K562 (cell line): ENCODE measurements around the gene GPR139. TPM values are rescaled to one million over a fixed set of nuclear protein-coding genes. Genes with fewer than 3 reads are reported as not detected.

Experiments
- ATAC-seq: fragments of 200-7000 bp; cut with Tn5 transposase; 3 replicates; pipeline ENCODE4 v1.9.1; 2020; ENCODE audit warnings: moderate library complexity
- BruUV-seq: library from RNA; stranded (reverse); fragments of 400-500 nt; replicated peaks from 2 replicates; lab custom pipeline; 2021; lab: Mats Ljungman, UMichigan
- CTCF ChIA-PET: fragments of 300-600 bp; formaldehyde crosslinking; extraction: SDS; loops from one replicate; lab custom pipeline; 2021; ENCODE audit warnings: low intra/inter-chr PET ratio; lab: Yijun Ruan, JAX
- POLR2A ChIA-PET: fragments of 300-600, 350-650 bp; sonication (Branson Sonifier 250); formaldehyde crosslinking; extraction: SDS; loops from one replicate; lab custom pipeline; 2021; ENCODE audit warnings: antibody characterized with exemption, inconsistent platforms; lab: Yijun Ruan, JAX
- DNase-seq, 4 experiments: peaks; one replicate each; pipeline versions ENCODE4 v3.0.0 to v3.0.0-alpha.2; 2011 to 2018; ENCODE audit warnings: low spot score in 3 of 4, mixed read lengths in 3 of 4; ENCODE audit errors: extremely low read depth in 1 of 4
- FAIRE-seq: peaks from 2 replicates; lab custom pipeline; 2011; peaks lifted over from hg19 to GRCh38; lab: Jason Lieb, UNC
- H2AFZ ChIP-seq: 2 replicates; pipeline ENCODE4 v1.6.0; 2011; ENCODE audit warnings: low read depth, low read length, control low read depth, inconsistent platforms
- H3K27ac ChIP-seq: fragments of 200-600 bp; 3 replicates; pipeline ENCODE4 v1.8.0; 2011; ENCODE audit warnings: low read depth, mild to moderate bottlenecking, control low read depth, inconsistent platforms, low read length, moderate library complexity, mixed read lengths; ENCODE audit errors: extremely low read depth
- H3K27me3 ChIP-seq, 2 experiments: fragments of 300-600 bp in 1 of 2; 2 replicates in 1 of 2; 3 replicates in 1 of 2; pipeline versions ENCODE4 v1.6.0 to v1.8.0; 2011; ENCODE audit warnings: inconsistent platforms in 2 of 2, low read length in 2 of 2, mild to moderate bottlenecking in 1 of 2, mixed read lengths in 1 of 2, moderate library complexity in 1 of 2; ENCODE audit not compliant: control insufficient read depth in 2 of 2, insufficient read depth in 2 of 2
- H3K36me3 ChIP-seq: fragments of 300-600 bp; 3 replicates; pipeline ENCODE4 v1.8.0; 2011; ENCODE audit warnings: mild to moderate bottlenecking, low read length, inconsistent platforms; ENCODE audit not compliant: control insufficient read depth, insufficient read depth
- H3K4me1 ChIP-seq, 2 experiments: fragments of 200-600 bp in 1 of 2; replicated peaks in 1 of 2; 2 replicates in 1 of 2; 3 replicates in 1 of 2; pipeline versions ENCODE4 v1.5.1 to v1.8.0; 2011; ENCODE audit warnings: inconsistent platforms in 2 of 2, low read length in 2 of 2, mild to moderate bottlenecking in 1 of 2, mixed read lengths in 1 of 2, moderate library complexity in 1 of 2; ENCODE audit not compliant: control insufficient read depth in 2 of 2, insufficient read depth in 2 of 2
- H3K4me2 ChIP-seq: 2 replicates; pipeline ENCODE4 v1.6.1; 2011; ENCODE audit warnings: low read length, control low read depth, inconsistent platforms, mixed read lengths; ENCODE audit not compliant: insufficient read depth
- H3K4me3 ChIP-seq: fragments of 200-600 bp; sonication (generic), shearing (Covaris generic); 2 replicates; pipeline ENCODE4 v1.5.1; 2016; ENCODE audit warnings: control low read depth, inconsistent platforms
- H3K79me2 ChIP-seq: fragments of 200-600 bp; 3 replicates; pipeline ENCODE4 v1.8.0; 2011; ENCODE audit warnings: low read length, inconsistent platforms; ENCODE audit not compliant: control insufficient read depth, insufficient read depth
- H3K9ac ChIP-seq, 2 experiments: 2 replicates each; pipeline versions ENCODE4 v1.6.0 to v1.6.1; 2011; ENCODE audit warnings: low read depth in 2 of 2, low read length in 2 of 2, control low read depth in 1 of 2, inconsistent platforms in 1 of 2, mild to moderate bottlenecking in 1 of 2, mixed read lengths in 1 of 2; ENCODE audit not compliant: insufficient read depth in 1 of 2
- H3K9me1 ChIP-seq: one replicate; pipeline ENCODE4 v1.6.0; 2011; ENCODE audit warnings: inconsistent platforms, mild to moderate bottlenecking, low read length, moderate library complexity; ENCODE audit not compliant: control insufficient read depth, insufficient read depth
- H3K9me3 ChIP-seq: replicated peaks from 2 replicates; pipeline ENCODE4 v1.5.1; 2011; ENCODE audit warnings: low read depth, low read length, inconsistent platforms; ENCODE audit not compliant: control insufficient read depth, insufficient read depth
- H4K20me1 ChIP-seq: replicated peaks from 2 replicates; pipeline ENCODE4 v1.6.1; 2011; ENCODE audit warnings: low read length, inconsistent platforms, mixed read lengths; ENCODE audit not compliant: control insufficient read depth, insufficient read depth
- ARHGAP35 ChIP-seq: fragments of 450-650 bp; IDR thresholded peaks from 2 replicates; pipeline ENCODE4 v1.6.1; 2018; ENCODE audit not compliant: partially characterized antibody
- BRF1 ChIP-seq: IDR thresholded peaks from 3 replicates; pipeline ENCODE4 v1.6.1; 2011; ENCODE audit warnings: borderline replicate concordance, mild to moderate bottlenecking; ENCODE audit not compliant: insufficient read length; ENCODE audit errors: extremely low read depth
- FOXK1 ChIP-seq: sonication (generic); formaldehyde crosslinking; IDR thresholded peaks from 2 replicates; pipeline ENCODE4 v1.8.0; 2022; ENCODE audit warnings: missing genetic modification reagents, mild to moderate bottlenecking, borderline replicate concordance
- HNRNPH1 ChIP-seq: fragments of 200-400 bp; formaldehyde crosslinking; optimal IDR thresholded peaks from 2 replicates; pipeline ENCODE3; 2017; ENCODE audit warnings: low read depth, mild to moderate bottlenecking, low read length, moderate library complexity
- MAFF ChIP-seq: IDR thresholded peaks from 2 replicates; pipeline ENCODE4 v1.6.1; 2012; ENCODE audit warnings: low read length, improper control_type of control experiment
- PHB ChIP-seq: fragments of 250-450 bp; sonication (Bioruptor Pico); IDR thresholded peaks from 2 replicates; pipeline ENCODE4 v1.5.0; 2021
- POLR2G ChIP-seq: fragments of 200-400 bp; formaldehyde crosslinking; IDR thresholded peaks from 2 replicates; pipeline ENCODE4 v1.6.1; 2017; ENCODE audit warnings: low read depth, mild to moderate bottlenecking, antibody characterized with exemption, low read length, moderate library complexity
- PTTG1 ChIP-seq: fragments of 450-650 bp; IDR thresholded peaks from 2 replicates; pipeline ENCODE4 v1.6.1; 2016; ENCODE audit warnings: low read depth, mild to moderate bottlenecking, missing genetic modification characterization, missing compliant biosample characterization
- RBM15 ChIP-seq: fragments of 200-400 bp; formaldehyde crosslinking; IDR thresholded peaks from 2 replicates; pipeline ENCODE4 v1.6.1; 2018; ENCODE audit warnings: mild to moderate bottlenecking, low read length, moderate library complexity; ENCODE audit not compliant: insufficient read depth
- SMARCC2 ChIP-seq: fragments of 450-650 bp; IDR thresholded peaks from 2 replicates; pipeline ENCODE4 v1.6.1; 2017; ENCODE audit warnings: antibody characterized with exemption, moderate library complexity, mild to moderate bottlenecking, low read depth
- ZNF695 ChIP-seq: fragments of 450-650 bp; formaldehyde crosslinking; IDR thresholded peaks from 2 replicates; pipeline ENCODE4 v1.4.0; 2020; ENCODE audit warnings: mild to moderate bottlenecking, moderate library complexity
- ZNF778 ChIP-seq: fragments of 450-650 bp; formaldehyde crosslinking; IDR thresholded peaks from 2 replicates; pipeline ENCODE4 v1.4.0; 2020; ENCODE audit warnings: mild to moderate bottlenecking, moderate library complexity
- WGBS: fragments of 100-300 bp; shearing (Covaris generic); methylation state at CpG from one replicate; pipeline ENCODE4 v1.1.6; 2016; ENCODE audit warnings: low coverage, mixed read lengths; ENCODE audit not compliant: insufficient coverage; ENCODE audit errors: missing lambda C conversion rate; 5-methylcytosine and 5-hydroxymethylcytosine counted together
- in situ Hi-C: fragments of 300-500 bp; cut with MboI; formaldehyde crosslinking; loops from 4 replicates; pipeline ENCODE4 v1.15.0; 2018; ENCODE audit warnings: inconsistent platforms, mixed read lengths
- intact Hi-C: fragments of 100-400 bp; cut with micrococcal nuclease; formaldehyde crosslinking; loops from 2 replicates; pipeline ENCODE4 v1.14.2; 2022
- polyA plus RNA-seq, 8 experiments: library from polyadenylated mRNA; depleted of rRNA in 4 of 8; stranded (reverse) in 5 of 8; unstranded in 3 of 8; fragments of >200 nt; fragmentation: Nextera tagmentation in 2 of 8; fragmentation: Illumina TruSeq in 1 of 8; extraction: Ambion mirVana in 2 of 8; extraction: Trizol in 1 of 8; gene quantifications; 2 replicates each; pipeline versions ENCODE4 v1.2.1 to v1.2.3, GENCODE V29; 2011 to 2014; ENCODE audit warnings: inconsistent platforms in 1 of 8, missing spikeins in 1 of 8
- total RNA-seq, 7 experiments: library from RNA; depleted of rRNA in 6 of 7; stranded (reverse); fragments of >200 nt in 6 of 7; fragmentation: Illumina TruSeq in 2 of 7; extraction: Trizol in 2 of 7; gene quantifications; 2 replicates each; pipeline versions ENCODE4 v1.2.1 to v1.2.3, GENCODE V29; 2011 to 2021; ENCODE audit warnings: low replicate concordance in 1 of 7

GPR139 gene
- total and polyA plus RNA-seq, 9 of the 15 experiments (the other 6 are each of a cell fraction or from before 2014, with no cell fraction given) = not detected

GRCh38 chr16:20026361-20027072 lies 47.2 kb downstream of the GPR139 start:
- H2AFZ ChIP-seq = no peak overlapping the region
- FAIRE-seq = no peak
- no peak for ATAC-seq
- TF ChIP-seq POLR2G = no peak
- no peak for TF ChIP-seq BRF1
- no peak for TF ChIP-seq ZNF778 (CRISPR knock-in tag)
- no peak for TF ChIP-seq PTTG1 (tag)
- no peak for TF ChIP-seq RBM15
- no peak for TF ChIP-seq FOXK1
- no peak for TF ChIP-seq HNRNPH1
- TF ChIP-seq ZNF695 = no peak
- no peak for TF ChIP-seq ARHGAP35
- no peak for TF ChIP-seq MAFF
- no peak for TF ChIP-seq SMARCC2
- no peak for TF ChIP-seq PHB
- peaks cover 0 to 4% of the 10 kb centered on the region in 2 experiments; a peak in 2 of 5 replicates for H3K27me3 ChIP-seq
- DNase-seq = no peak
- no peaks in the 10 kb centered on the region for H3K9me3 ChIP-seq
- no peak overlapping the region for H3K27ac ChIP-seq
- BruUV-seq = no TSS peak
- H3K9ac ChIP-seq = no peak overlapping the region
- CTCF ChIA-PET = no interaction called here
- no peaks in the 10 kb centered on the region for H3K4me1 ChIP-seq
- H3K4me2 ChIP-seq = no peak overlapping the region
- H4K20me1 ChIP-seq = 0 out of 2 replicates have a peak, but pooled peaks cover 4% of the 10 kb centered on the region
- no peaks in the 10 kb centered on the region for H3K9me1 ChIP-seq
- intact Hi-C loops = no loop called here
- POLR2A ChIA-PET = interaction anchor here (1.1 kb wide), 1 partner anchor 9 kb away, joined by 3 read pairs; no protein-coding TSS in a partner anchor
- H3K79me2 ChIP-seq = no peaks in the 10 kb centered on the region
- no peaks in the 10 kb centered on the region for H3K36me3 ChIP-seq
- in situ Hi-C loops = no loop called here
- H3K4me3 ChIP-seq = no peak overlapping the region
- WGBS = 0% methylated on average over 2 of the region's 2 CpGs
